Activated naive CD8-positive, alpha-beta T cell (primary cell): ENCODE data around the gene ECD.

Experiments used
- H3K27ac Mint-ChIP-seq: one replicate; pipeline ENCODE4 v1.8.0; 2021; ENCODE audit warnings: mixed read lengths
- H3K27me3 Mint-ChIP-seq: one replicate; pipeline ENCODE4 v1.8.0; 2021; ENCODE audit warnings: mixed read lengths
- H3K36me3 Mint-ChIP-seq: one replicate; pipeline ENCODE4 v1.8.0; 2021; ENCODE audit warnings: mixed read lengths
- H3K4me1 Mint-ChIP-seq: one replicate; pipeline ENCODE4 v1.8.0; 2021; ENCODE audit warnings: low read depth, mixed read lengths
- H3K4me3 Mint-ChIP-seq: one replicate; pipeline ENCODE4 v1.8.0; 2021; ENCODE audit warnings: mild to moderate bottlenecking, mixed read lengths
- H3K9me3 Mint-ChIP-seq: one replicate; pipeline ENCODE4 v1.8.0; 2021; ENCODE audit warnings: low read depth, mixed read lengths

Gene ECD

GRCh38 chr10:73167783-73168464 lies at the start of gene ECD, which contains the start of gene FAM149B1:
TSS of gene ECD (minus strand) at chr10:73168008. CDS start at chr10:73163937, 4,071 bp downstream.
TSS of gene FAM149B1 (plus strand) at chr10:73168119. CDS start at chr10:73168340, 221 bp downstream.
- H3K27ac Mint-ChIP-seq: peak within 1 kb of the TSS; percentile 99

GRCh38 chr10:73215749-73216148 lies 47.9 kb upstream of the ECD start:
- Mint-ChIP-seq H3K36me3 (peaks cover 36% of the 10 kb centered on the region), H3K27ac (no peak overlapping the region), H3K4me1 (no peaks in the 10 kb centered on the region), H3K27me3 (no peaks in the 10 kb centered on the region), H3K9me3 (no peaks in the 10 kb centered on the region), H3K4me3 (no peak overlapping the region)

More at GRCh38 chr10:73167783-73168464, at the start of gene ECD, which contains the start of gene FAM149B1:
- Mint-ChIP-seq H3K9me3 (no peaks in the 10 kb centered on the region), H3K4me1 (peaks cover 41% of the 10 kb centered on the region), H3K4me3 (peak within 1 kb of the TSS; percentile 100), H3K36me3 (no peaks in the 10 kb centered on the region), H3K27me3 (no peaks in the 10 kb centered on the region)

- H3K36me3 Mint-ChIP-seq: peaks cover 20% of the 10 kb centered on the region
- peak overlapping the region; percentile 23 for H3K27ac Mint-ChIP-seq
- H3K9me3 Mint-ChIP-seq: no peaks in the 10 kb centered on the region
Observed at GRCh38 chr10:73211106-73211811, 43.5 kb upstream of the ECD start.

GRCh38 chr10:73210395-73211105 lies 42.7 kb upstream of the ECD start:
- Mint-ChIP-seq H3K4me3 (no peak overlapping the region), H3K27ac (peak overlapping the region; percentile 23), H3K36me3 (peaks cover 20% of the 10 kb centered on the region), H3K27me3 (no peaks in the 10 kb centered on the region), H3K4me1 (no peaks in the 10 kb centered on the region), H3K9me3 (no peaks in the 10 kb centered on the region)

More at GRCh38 chr10:73211106-73211811, 43.5 kb upstream of the ECD start:
- no peak overlapping the region for H3K4me3 Mint-ChIP-seq
- no peaks in the 10 kb centered on the region for H3K4me1 Mint-ChIP-seq
- no peaks in the 10 kb centered on the region for H3K27me3 Mint-ChIP-seq

- Mint-ChIP-seq H3K4me3 (no peak overlapping the region), H3K27me3 (no peaks in the 10 kb centered on the region), H3K27ac (no peak overlapping the region), H3K9me3 (no peaks in the 10 kb centered on the region), H3K4me1 (no peaks in the 10 kb centered on the region), H3K36me3 (peaks cover 19% of the 10 kb centered on the region)
Observed at GRCh38 chr10:73209705-73210104, 41.9 kb upstream of the ECD start.

GRCh38 chr10:73207883-73208282 lies 40.1 kb upstream of the ECD start:
- no peaks in the 10 kb centered on the region for H3K27me3 Mint-ChIP-seq
- H3K36me3 Mint-ChIP-seq: peaks cover 7% of the 10 kb centered on the region
- no peak overlapping the region for H3K27ac Mint-ChIP-seq
- no peaks in the 10 kb centered on the region for H3K4me1 Mint-ChIP-seq
- no peaks in the 10 kb centered on the region for H3K9me3 Mint-ChIP-seq
- no peak overlapping the region for H3K4me3 Mint-ChIP-seq

- Mint-ChIP-seq H3K27me3 (no peaks in the 10 kb centered on the region), H3K4me1 (no peaks in the 10 kb centered on the region), H3K36me3 (peaks cover 7% of the 10 kb centered on the region), H3K4me3 (no peak overlapping the region), H3K27ac (no peak overlapping the region), H3K9me3 (no peaks in the 10 kb centered on the region)
Observed at GRCh38 chr10:73206385-73206784, 38.6 kb upstream of the ECD start.

GRCh38 chr10:73205890-73206289 lies 38.1 kb upstream of the ECD start:
- no peaks in the 10 kb centered on the region for H3K9me3 Mint-ChIP-seq
- H3K27ac Mint-ChIP-seq: no peak overlapping the region
- H3K27me3 Mint-ChIP-seq: no peaks in the 10 kb centered on the region
- H3K4me3 Mint-ChIP-seq: no peak overlapping the region
- H3K4me1 Mint-ChIP-seq: no peaks in the 10 kb centered on the region
- H3K36me3 Mint-ChIP-seq: peaks cover 4% of the 10 kb centered on the region

- H3K36me3 Mint-ChIP-seq: peaks cover 7% of the 10 kb centered on the region
Observed at GRCh38 chr10:73205081-73205480, 37.3 kb upstream of the ECD start.

GRCh38 chr10:73190188-73190587 lies 22.4 kb upstream of the ECD start:
- H3K27ac Mint-ChIP-seq: no peak overlapping the region
- no peaks in the 10 kb centered on the region for H3K9me3 Mint-ChIP-seq
- H3K27me3 Mint-ChIP-seq: no peaks in the 10 kb centered on the region
- no peaks in the 10 kb centered on the region for H3K36me3 Mint-ChIP-seq
- no peak overlapping the region for H3K4me3 Mint-ChIP-seq
- H3K4me1 Mint-ChIP-seq: no peaks in the 10 kb centered on the region

More at GRCh38 chr10:73205081-73205480, 37.3 kb upstream of the ECD start:
- no peak overlapping the region for H3K4me3 Mint-ChIP-seq
- H3K4me1 Mint-ChIP-seq: no peaks in the 10 kb centered on the region
- no peaks in the 10 kb centered on the region for H3K9me3 Mint-ChIP-seq
- H3K27ac Mint-ChIP-seq: no peak overlapping the region
- no peaks in the 10 kb centered on the region for H3K27me3 Mint-ChIP-seq

- Mint-ChIP-seq H3K27me3 (no peaks in the 10 kb centered on the region), H3K27ac (no peak overlapping the region), H3K9me3 (no peaks in the 10 kb centered on the region), H3K4me3 (no peak overlapping the region), H3K4me1 (no peaks in the 10 kb centered on the region), H3K36me3 (peaks cover 13% of the 10 kb centered on the region)
Observed at GRCh38 chr10:73186266-73186665, 18.5 kb upstream of the ECD start.

GRCh38 chr10:73183667-73184281 lies 16.0 kb upstream of the ECD start:
- no peaks in the 10 kb centered on the region for H3K9me3 Mint-ChIP-seq
- H3K27me3 Mint-ChIP-seq: no peaks in the 10 kb centered on the region
- H3K27ac Mint-ChIP-seq: no peak overlapping the region
- H3K36me3 Mint-ChIP-seq: peaks cover 19% of the 10 kb centered on the region
- H3K4me1 Mint-ChIP-seq: no peaks in the 10 kb centered on the region
- H3K4me3 Mint-ChIP-seq: no peak overlapping the region

- Mint-ChIP-seq H3K4me1 (no peaks in the 10 kb centered on the region), H3K27ac (no peak overlapping the region), H3K4me3 (no peak overlapping the region), H3K36me3 (peaks cover 24% of the 10 kb centered on the region), H3K27me3 (no peaks in the 10 kb centered on the region), H3K9me3 (no peaks in the 10 kb centered on the region)
Observed at GRCh38 chr10:73182568-73182967, 14.8 kb upstream of the ECD start.

GRCh38 chr10:73174148-73174925 lies 6.5 kb upstream of the ECD start:
- peaks cover 6% of the 10 kb centered on the region for H3K36me3 Mint-ChIP-seq
- no peaks in the 10 kb centered on the region for H3K4me1 Mint-ChIP-seq
- H3K27me3 Mint-ChIP-seq: no peaks in the 10 kb centered on the region
- H3K4me3 Mint-ChIP-seq: no peak overlapping the region
- H3K27ac Mint-ChIP-seq: no peak overlapping the region
- H3K9me3 Mint-ChIP-seq: no peaks in the 10 kb centered on the region
